H9 (cell line): ENCODE data around the gene SLCO3A1. TPM values are rescaled to one million over a fixed set of nuclear protein-coding genes. Genes with fewer than 3 reads are reported as not detected.
A peak's percentile ranks its signal among the peaks of the same experiment; 100 is the strongest.

ENCODE experiments used
- DNase-seq: peaks from one replicate; pipeline ENCODE4 v3.0.0-alpha.2; 2017
- H2AFZ ChIP-seq: one replicate; pipeline ENCODE4 v1.6.1; 2013; ENCODE audit warnings: mild to moderate bottlenecking, low read length, control low read depth, moderate library complexity
- H2AK5ac ChIP-seq: 2 replicates; pipeline ENCODE4 v1.6.1; 2013; ENCODE audit warnings: low read length, control low read depth, mixed read lengths; ENCODE audit not compliant: insufficient read length
- H2BK120ac ChIP-seq: one replicate; pipeline ENCODE4 v1.6.1; 2013; ENCODE audit warnings: low read depth, mild to moderate bottlenecking, low read length, control low read depth, inconsistent platforms; ENCODE audit not compliant: poor library complexity, severe bottlenecking
- H2BK12ac ChIP-seq: 2 replicates; pipeline ENCODE4 v1.6.1; 2013; ENCODE audit warnings: low read length, control low read depth, mixed read lengths, low read depth; ENCODE audit not compliant: insufficient read length
- H2BK15ac ChIP-seq: 2 replicates; pipeline ENCODE4 v1.6.1; 2013; ENCODE audit warnings: low read depth, low read length, control low read depth
- H2BK20ac ChIP-seq: one replicate; pipeline ENCODE4 v1.6.1; 2013; ENCODE audit warnings: low read depth, mild to moderate bottlenecking, low read length, control low read depth, inconsistent platforms; ENCODE audit not compliant: poor library complexity, severe bottlenecking
- H2BK5ac ChIP-seq: 2 replicates; pipeline ENCODE4 v1.6.1; 2013; ENCODE audit warnings: low read length, control low read depth, mixed read lengths; ENCODE audit not compliant: insufficient read length
- H3K14ac ChIP-seq: 2 replicates; pipeline ENCODE4 v1.6.1; 2013; ENCODE audit warnings: low read length, control low read depth; ENCODE audit not compliant: insufficient read depth
- H3K18ac ChIP-seq: 2 replicates; pipeline ENCODE4 v1.6.1; 2013; ENCODE audit warnings: low read depth, mild to moderate bottlenecking, mixed read lengths, low read length, control low read depth; ENCODE audit not compliant: insufficient read length
- H3K23ac ChIP-seq: 2 replicates; pipeline ENCODE4 v1.6.1; 2013; ENCODE audit warnings: low read length, control low read depth, mixed read lengths, low read depth; ENCODE audit not compliant: insufficient read length
- H3K23me2 ChIP-seq: 2 replicates; pipeline ENCODE4 v1.6.1; 2013; ENCODE audit warnings: low read depth, mild to moderate bottlenecking, mixed read lengths, low read length, control low read depth; ENCODE audit not compliant: insufficient read length, poor library complexity, severe bottlenecking
- H3K27ac ChIP-seq: 2 replicates; pipeline ENCODE4 v1.5.1; 2013; ENCODE audit warnings: low read length, control low read depth, mixed read lengths, low read depth; ENCODE audit not compliant: insufficient read length
- H3K27me3 ChIP-seq: 2 replicates; pipeline ENCODE4 v1.6.1; 2013; ENCODE audit warnings: low read length, control low read depth, inconsistent platforms; ENCODE audit not compliant: insufficient read depth
- H3K4ac ChIP-seq: 2 replicates; pipeline ENCODE4 v1.6.1; 2013; ENCODE audit warnings: low read depth, mild to moderate bottlenecking, control low read depth, inconsistent platforms, low read length, moderate library complexity
- H3K4me1 ChIP-seq: 2 replicates; pipeline ENCODE4 v1.6.1; 2013; ENCODE audit warnings: low read length, control low read depth, inconsistent platforms; ENCODE audit not compliant: insufficient read depth
- H3K4me2 ChIP-seq: 2 replicates; pipeline ENCODE4 v1.6.1; 2013; ENCODE audit warnings: low read length, control low read depth, mixed read lengths; ENCODE audit not compliant: insufficient read length, insufficient read depth
- H3K56ac ChIP-seq: 2 replicates; pipeline ENCODE4 v1.6.1; 2013; ENCODE audit warnings: low read depth, mild to moderate bottlenecking, mixed read lengths, low read length, control low read depth; ENCODE audit not compliant: insufficient read length
- H3K79me1 ChIP-seq: 2 replicates; pipeline ENCODE4 v1.6.1; 2013; ENCODE audit warnings: low read depth, mild to moderate bottlenecking, moderate library complexity, low read length, control low read depth, inconsistent platforms; ENCODE audit not compliant: insufficient read depth, poor library complexity, severe bottlenecking
- H3K79me2 ChIP-seq: 2 replicates; pipeline ENCODE4 v1.6.1; 2013; ENCODE audit warnings: low read length, control low read depth, inconsistent platforms; ENCODE audit not compliant: insufficient read depth
- H3K9ac ChIP-seq: 2 replicates; pipeline ENCODE4 v1.6.1; 2013; ENCODE audit warnings: low read length, control low read depth, mixed read lengths; ENCODE audit not compliant: insufficient read length; ENCODE audit errors: extremely low read depth
- H3K9me3 ChIP-seq: one replicate; pipeline ENCODE4 v1.6.1; 2013; ENCODE audit warnings: low read depth, low read length, inconsistent platforms; ENCODE audit not compliant: control insufficient read depth
- H3T11ph ChIP-seq: one replicate; pipeline ENCODE4 v1.6.1; 2013; ENCODE audit warnings: mild to moderate bottlenecking, low read length, control low read depth, inconsistent platforms
- H4K20me1 ChIP-seq: one replicate; pipeline ENCODE4 v1.6.1; 2013; ENCODE audit not compliant: control insufficient read depth, insufficient read length, insufficient read depth
- H4K5ac ChIP-seq: 2 replicates; pipeline ENCODE4 v1.6.1; 2013; ENCODE audit warnings: low read depth, mild to moderate bottlenecking, mixed read lengths, low read length, control low read depth; ENCODE audit not compliant: insufficient read length
- H4K8ac ChIP-seq: replicated peaks from 2 replicates; pipeline ENCODE4 v1.6.1; 2013; ENCODE audit warnings: low read length, control low read depth, mixed read lengths, low read depth; ENCODE audit not compliant: insufficient read length
- H4K91ac ChIP-seq: 2 replicates; pipeline ENCODE4 v1.6.1; 2013; ENCODE audit warnings: low read depth, mild to moderate bottlenecking, moderate library complexity, mixed read lengths, low read length, control low read depth; ENCODE audit not compliant: insufficient read length
- H3K27ac Mint-ChIP-seq, 3 experiments: 2 replicates in 2 of 3; 3 replicates in 1 of 3; pipeline ENCODE4 v1.8.0; 2020 to 2021; ENCODE audit warnings: mixed read lengths in 3 of 3, mild to moderate bottlenecking in 1 of 3, moderate library complexity in 1 of 3
- H3K27me3 Mint-ChIP-seq: 2 replicates; pipeline ENCODE4 v1.8.0; 2021; ENCODE audit warnings: low read depth, mild to moderate bottlenecking, moderate library complexity, mixed read lengths
- H3K36me3 Mint-ChIP-seq, 3 experiments: 2 replicates in 2 of 3; 3 replicates in 1 of 3; pipeline ENCODE4 v1.8.0; 2020 to 2021; ENCODE audit warnings: low read depth in 3 of 3, mixed read lengths in 3 of 3; ENCODE audit not compliant: insufficient read depth in 1 of 3
- H3K4me1 Mint-ChIP-seq, 2 experiments: 2 replicates each; pipeline ENCODE4 v1.8.0; 2020; ENCODE audit warnings: mixed read lengths in 2 of 2
- H3K4me3 Mint-ChIP-seq, 2 experiments: 2 replicates in 1 of 2; 3 replicates in 1 of 2; pipeline ENCODE4 v1.8.0; 2020 to 2021; ENCODE audit warnings: mild to moderate bottlenecking in 2 of 2, mixed read lengths in 2 of 2, moderate library complexity in 1 of 2
- H3K9me3 Mint-ChIP-seq, 2 experiments: 2 replicates in 1 of 2; 3 replicates in 1 of 2; pipeline ENCODE4 v1.8.0; 2020; ENCODE audit warnings: mild to moderate bottlenecking in 2 of 2, mixed read lengths in 2 of 2, moderate library complexity in 1 of 2
- CTCF ChIP-seq: fragments of 200-600 bp; sonication (generic); conservative IDR thresholded peaks from 3 replicates; pipeline ENCODE4 v1.8.0; 2021; ENCODE audit warnings: antibody characterized with exemption, mild to moderate bottlenecking
- WGBS: extraction: QIAGEN DNeasy Blood & Tissue Kit; methylation state at CpG from one replicate; pipeline ENCODE4 v1.1.7; 2013; ENCODE audit warnings: missing lambda C conversion rate, low lambda C conversion rate, mixed read lengths; ENCODE audit not compliant: insufficient read length; ENCODE audit errors: extremely low coverage; 5-methylcytosine and 5-hydroxymethylcytosine counted together
- total RNA-seq: library from RNA; stranded (reverse); gene quantifications from 2 replicates; pipeline ENCODE4 v1.2.1, GENCODE V29; 2021

Gene SLCO3A1
- total RNA-seq, 1 experiment from 2014 or later, result 9.4 TPM

DNA sequence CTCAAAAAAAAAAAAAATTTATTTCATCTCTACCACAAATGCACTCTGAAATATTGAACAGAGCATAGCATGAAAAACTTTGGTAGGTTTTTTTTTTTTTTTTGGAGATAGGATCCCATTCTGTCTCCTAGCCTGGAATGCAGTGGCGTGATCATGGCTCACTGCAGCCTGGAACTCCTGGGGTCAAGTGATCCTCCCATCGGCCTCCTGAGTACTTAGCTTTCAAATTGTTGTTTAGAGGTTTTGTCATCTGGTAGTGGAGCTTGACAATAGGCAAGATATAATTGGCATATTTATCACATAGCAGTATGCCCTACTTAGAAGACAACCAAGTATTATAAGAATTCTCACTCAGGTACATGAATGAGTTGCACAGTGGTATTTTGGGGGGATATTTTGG is 306.0 kb downstream of the SLCO3A1 start:
- WGBS, result no CpG with 5 or more reads among the region's 2 CpGs
- H4K91ac ChIP-seq, result no peak overlapping the region
- H4K5ac ChIP-seq, result no peak overlapping the region
- TF ChIP-seq CTCF, result no peak
- Mint-ChIP-seq H3K4me1 (peaks cover 58 to 69% of the 10 kb centered on the region in 2 experiments), H3K36me3 (no peaks in the 10 kb centered on the region; a peak in 1 of 7 replicates), H3K9me3 (no peaks in the 10 kb centered on the region; a peak in 1 of 5 replicates), H3K4me3 (peak overlapping the region in 1 of 2 experiments; percentile 39; a peak in 2 of 5 replicates), H3K27me3 (no peaks in the 10 kb centered on the region), H3K27ac (peak overlapping the region; percentile 69 to 98 (median 77); a peak in 6 of 7 replicates)
- no peak overlapping the region for H3K14ac ChIP-seq
- no peaks in the 10 kb centered on the region for H3K27me3 ChIP-seq
- no peaks in the 10 kb centered on the region for H4K20me1 ChIP-seq
- no peaks in the 10 kb centered on the region for H3K23me2 ChIP-seq
- no peak overlapping the region for H2AK5ac ChIP-seq
- peak overlapping the region; percentile 4 for H3K4me2 ChIP-seq
- no peak overlapping the region for H3K4ac ChIP-seq
- peak overlapping the region; percentile 71 for H3K27ac ChIP-seq
- no peak overlapping the region for H4K8ac ChIP-seq
- no peak overlapping the region for H3K9ac ChIP-seq
- H2BK120ac ChIP-seq, result no peak overlapping the region
- H3T11ph ChIP-seq, result no peak overlapping the region
- H3K79me1 ChIP-seq, result no peaks in the 10 kb centered on the region
- H2BK5ac ChIP-seq, result no peak overlapping the region
- DNase-seq, result peak; percentile 47
- H3K18ac ChIP-seq, result no peak overlapping the region
- H3K4me1 ChIP-seq, result peaks cover 23% of the 10 kb centered on the region
- no peaks in the 10 kb centered on the region for H3K9me3 ChIP-seq
- H2BK12ac ChIP-seq, result no peak overlapping the region
- no peaks in the 10 kb centered on the region for H3K79me2 ChIP-seq
- H3K23ac ChIP-seq, result no peak overlapping the region
- H2AFZ ChIP-seq, result no peak overlapping the region
- H2BK15ac ChIP-seq, result no peak overlapping the region
- H3K56ac ChIP-seq, result no peak overlapping the region
- no peak overlapping the region for H2BK20ac ChIP-seq
